Gastrocnemius medialis (tissue), 4 donors: ENCODE measurements around the gene PSTPIP1.

Experiments
- CTCF ChIP-seq, 5 experiments: fragments of 450-650 bp in 3 of 5; fragments of 200-600 bp in 2 of 5; sonication (generic) in 2 of 5; IDR thresholded peaks in 4 of 5; conservative IDR thresholded peaks in 1 of 5; 1 replicate in 4 of 5; 2 replicates in 1 of 5; pipeline ENCODE4 v1.5.1; 2016 to 2019; ENCODE audit warnings: antibody characterized with exemption in 5 of 5, mild to moderate bottlenecking in 3 of 5, moderate library complexity in 3 of 5
- POLR2A ChIP-seq, 2 donors: fragments of 450-650 bp; IDR thresholded peaks; one replicate each; pipeline ENCODE4 v1.6.1; 2017; ENCODE audit warnings: antibody characterized with exemption in 2 of 2, mild to moderate bottlenecking in 2 of 2, moderate library complexity in 2 of 2

GRCh38 chr15:77030928-77031375 lies 36.0 kb downstream of the PSTPIP1 start:
- no peak for TF ChIP-seq POLR2A (IDR thresholded peaks at IDR 0.05)
- TF ChIP-seq CTCF (IDR thresholded peaks at IDR 0.05 in 4 of 5, conservative IDR thresholded peaks at IDR 0.05 in 1 of 5), result no peak
